GM12878 (cell line): ENCODE measurements around the gene MGAT2. TPM values are rescaled to one million over a fixed set of nuclear protein-coding genes. Genes with fewer than 3 reads are reported as not detected.
A peak's percentile ranks its signal among the peaks of the same experiment; 100 is the strongest.
"Not testable (repeated sequence)": the region's sequence is repeated elsewhere in the genome, so short reads cannot be mapped to it uniquely, and the experiment has no call there.

Experiments used
- ATAC-seq: fragments of 200-7000 bp; cut with Tn5 transposase; 3 replicates; pipeline ENCODE4 v1.9.1; 2020; ENCODE audit warnings: mild to moderate bottlenecking, moderate library complexity
- BruUV-seq: library from RNA; stranded (reverse); fragments of 400-500 nt; replicated peaks from 2 replicates; lab custom pipeline; 2021; lab: Mats Ljungman, UMichigan
- CTCF ChIA-PET: fragments of 300-600 bp; sonication (Branson Sonifier 250); formaldehyde crosslinking; extraction: SDS; loops from one replicate; lab custom pipeline; 2021; ENCODE audit warnings: inconsistent platforms; lab: Yijun Ruan, JAX
- POLR2A ChIA-PET: fragments of 350-600 bp; formaldehyde crosslinking; extraction: SDS; loops from one replicate; lab custom pipeline; 2021; ENCODE audit warnings: inconsistent platforms; lab: Charles Lee
- RAD21 ChIA-PET: fragments of 300-600 bp; sonication (Branson Sonifier 250); formaldehyde crosslinking; loops from one replicate; lab custom pipeline; 2023; ENCODE audit warnings: antibody characterized with exemption; ENCODE audit not compliant: unreplicated experiment; lab: Charles Lee
- SMC1A ChIA-PET: fragments of 300-600 bp; sonication (Branson Sonifier 250); formaldehyde crosslinking; loops from one replicate; lab custom pipeline; 2023; ENCODE audit not compliant: unreplicated experiment, uncharacterized antibody; lab: Charles Lee
- DNase-seq: peaks from one replicate; pipeline ENCODE4 v3.0.0-alpha.2; 2011; ENCODE audit warnings: low read depth, low spot score
- FAIRE-seq: peaks from 3 replicates; lab custom pipeline; 2011; peaks lifted over from hg19 to GRCh38; lab: Jason Lieb, UNC
- H2AFZ ChIP-seq: 2 replicates; pipeline ENCODE4 v1.6.0; 2011; ENCODE audit warnings: low read depth, low read length, control low read depth; ENCODE audit not compliant: control insufficient read depth
- H3K27ac ChIP-seq: 2 replicates; pipeline ENCODE4 v1.5.1; 2011; ENCODE audit warnings: control low read depth; ENCODE audit not compliant: control insufficient read depth, insufficient read depth
- H3K27me3 ChIP-seq, 2 experiments: replicated peaks in 1 of 2; 2 replicates each; pipeline versions ENCODE4 v1.6.0 to v1.6.1; 2011; ENCODE audit warnings: low read length in 1 of 2; ENCODE audit not compliant: control insufficient read depth in 2 of 2, insufficient read depth in 2 of 2
- H3K36me3 ChIP-seq, 2 experiments: 2 replicates each; pipeline ENCODE4 v1.5.1; 2011; ENCODE audit warnings: low read length in 1 of 2; ENCODE audit not compliant: control insufficient read depth in 2 of 2, insufficient read depth in 2 of 2
- H3K4me1 ChIP-seq: 2 replicates; pipeline ENCODE4 v1.6.1; 2011; ENCODE audit warnings: mild to moderate bottlenecking, low read length, moderate library complexity, mixed read lengths; ENCODE audit not compliant: control insufficient read depth, insufficient read depth
- H3K4me2 ChIP-seq: 2 replicates; pipeline ENCODE4 v1.6.0; 2011; ENCODE audit warnings: control low read depth; ENCODE audit not compliant: control insufficient read depth, insufficient read depth
- H3K4me3 ChIP-seq: fragments of 200-600 bp; sonication (generic); 2 replicates; pipeline ENCODE4 v1.5.1; 2016
- H3K79me2 ChIP-seq: 2 replicates; pipeline ENCODE4 v1.6.0; 2011; ENCODE audit warnings: low read length; ENCODE audit not compliant: control insufficient read depth, insufficient read depth
- H3K9ac ChIP-seq: 2 replicates; pipeline ENCODE4 v1.8.0; 2011; ENCODE audit warnings: low read length, control low read depth, mixed read lengths; ENCODE audit not compliant: control insufficient read depth, insufficient read depth
- H3K9me3 ChIP-seq: replicated peaks from 3 replicates; pipeline ENCODE4 v1.5.1; 2011; ENCODE audit warnings: mild to moderate bottlenecking, low read length; ENCODE audit not compliant: control insufficient read depth, insufficient read depth
- H4K20me1 ChIP-seq: 2 replicates; pipeline ENCODE4 v1.6.0; 2011; ENCODE audit not compliant: control insufficient read depth, insufficient read depth
- GABPA ChIP-seq: IDR thresholded peaks from 2 replicates; pipeline ENCODE4 v1.6.1; 2014; ENCODE audit warnings: antibody characterized with exemption, low read depth, mild to moderate bottlenecking, inconsistent platforms
- SMARCA5 ChIP-seq: fragments of 450-650 bp; IDR thresholded peaks from 2 replicates; pipeline ENCODE4 v1.6.1; 2017; ENCODE audit warnings: mild to moderate bottlenecking
- WGBS: methylation state at CpG from one replicate; pipeline ENCODE4 v1.1.6; 2016; ENCODE audit warnings: low lambda C conversion rate; ENCODE audit not compliant: insufficient replicate concordance, insufficient coverage; ENCODE audit errors: missing lambda C conversion rate; 5-methylcytosine and 5-hydroxymethylcytosine counted together
- in situ Hi-C: fragments of 300-500 bp; cut with MboI; formaldehyde crosslinking; loops from 9 replicates; pipeline ENCODE4 v1.14.3; 2018; ENCODE audit warnings: mixed read lengths
- intact Hi-C: fragments of 100-400 bp; cut with micrococcal nuclease; formaldehyde crosslinking; loops from one replicate; pipeline ENCODE4 v1.14.2; 2022; ENCODE audit not compliant: unreplicated experiment
- polyA plus RNA-seq, 11 experiments: library from polyadenylated mRNA; depleted of rRNA in 4 of 11; unstranded in 6 of 11; stranded (reverse) in 5 of 11; fragments of >200 nt; fragmentation: Nextera tagmentation in 4 of 11; fragmentation: Illumina TruSeq in 1 of 11; extraction: Ambion mirVana in 4 of 11; extraction: Trizol in 1 of 11; gene quantifications; 1 replicate in 1 of 11; 2 replicates in 10 of 11; pipeline versions ENCODE4 v1.2.1 to v1.2.3, GENCODE V29; 2011 to 2016; ENCODE audit warnings: inconsistent platforms in 2 of 11, missing spikeins in 2 of 11, low read depth in 1 of 11
- total RNA-seq, 4 experiments: library from RNA; depleted of rRNA in 3 of 4; stranded (reverse); fragments of >200 nt in 3 of 4; fragmentation: Illumina TruSeq in 1 of 4; extraction: Trizol in 1 of 4; gene quantifications; 2 replicates each; pipeline versions ENCODE4 v1.2.1 to v1.2.3, GENCODE V29; 2013 to 2021

The MGAT2 gene
- total and polyA plus RNA-seq, 10 of the 15 experiments (the other 5 are each of a cell fraction or from before 2014, with no cell fraction given) = 0.03 to 51.8 (median 38.0) TPM; not detected in 1

DNA sequence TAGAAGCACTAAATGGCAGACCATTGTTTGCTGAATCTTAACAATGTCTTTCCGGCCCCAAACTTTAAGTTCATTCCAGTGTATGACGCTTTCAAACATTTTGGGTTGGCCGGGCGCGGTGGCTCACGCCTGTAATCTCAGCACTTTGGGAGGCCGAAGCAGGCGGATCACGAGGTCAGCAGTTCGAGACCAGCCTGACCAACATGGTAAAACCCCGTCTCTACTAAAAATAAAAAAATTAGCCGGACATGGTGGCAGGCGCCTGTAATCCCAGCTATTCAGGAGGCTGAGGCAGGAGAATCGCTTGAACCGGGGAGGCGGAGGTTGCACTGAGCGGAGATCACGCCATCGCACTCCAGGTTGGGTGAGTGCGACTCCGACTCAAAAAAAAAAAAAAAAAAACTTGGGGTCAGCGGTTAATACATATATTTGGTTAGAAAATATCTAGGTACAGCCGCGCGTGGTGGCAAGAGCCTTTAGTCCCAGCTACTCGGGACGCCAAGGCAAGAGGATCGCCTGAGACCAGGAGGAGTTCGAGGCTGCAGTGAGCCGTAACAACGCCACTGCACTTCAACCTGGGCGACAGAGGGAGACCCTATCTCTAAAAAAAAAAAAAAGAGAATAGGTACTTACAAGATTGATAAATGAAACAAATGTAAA, 35.5 kb upstream of the MGAT2 start:
- ChIA-PET SMC1A (interaction anchor here (0.8 to 2.8 kb wide), 10 partner anchors 12 to 691 kb away, joined by 3 to 11 read pairs (median 4); partner anchors contain the start of genes MGAT2, NEMF and RPL36AL), POLR2A (interaction anchor here (0.6 to 5.4 kb wide), 11 partner anchors 11 to 944 kb away, joined by 3 to 62 read pairs (median 5); partner anchors contain the start of genes LRR1, MGAT2 and RPL36AL), RAD21 (interaction anchor here (0.7 to 4.2 kb wide), 6 partner anchors 11 to 277 kb away, joined by 3 to 27 read pairs (median 15); partner anchors contain the start of genes LRR1, MGAT2 and RPL36AL), CTCF (interaction anchor here (0.6 to 5.6 kb wide), 9 partner anchors 12 to 455 kb away, joined by 3 to 75 read pairs (median 5); partner anchors contain the start of genes LRR1, MGAT2 and RPL36AL)
- Histone ChIP-seq H3K4me2 (peak overlapping the region; percentile 41), H3K9ac (peak overlapping the region; percentile 99), H3K27ac (peak overlapping the region; percentile 99), H3K79me2 (peaks cover 57% of the 10 kb centered on the region), H3K4me3 (peak overlapping the region; percentile 90), H3K36me3 (peaks cover 2 to 17% of the 10 kb centered on the region in 2 experiments; a peak in 3 of 4 replicates)
- FAIRE-seq (peak; percentile 49), ATAC-seq (peak; percentile 3; the same call in 1 of the 3 replicates)
- WGBS = under 1% methylated on average over 32 of the region's 32 CpGs
- in situ Hi-C loops, H3K27me3 ChIP-seq, BruUV-seq, H4K20me1 ChIP-seq, DNase-seq, H3K9me3 ChIP-seq, H2AFZ ChIP-seq, H3K4me1 ChIP-seq: not testable (repeated sequence)
- TF ChIP-seq GABPA = 0 out of 2 replicates have a peak, but pooled peaks have one; percentile 8
- TF ChIP-seq SMARCA5 = peak; percentile 42; the same call in 1 of the 2 replicates
- intact Hi-C loops = loop anchor here (5.0 kb wide), 1 partner anchor 123 kb away; no protein-coding TSS in a partner anchor
